GM12801 (cell line): ENCODE results near the gene ITGB8.

Source experiments
- CTCF ChIP-seq: IDR thresholded peaks from one replicate; pipeline ENCODE4 v1.5.1; 2011; ENCODE audit warnings: control low read depth; ENCODE audit not compliant: insufficient read length; ENCODE audit errors: extremely low read depth

The ITGB8 gene

GRCh38 chr7:20454202-20454601 lies 123.5 kb downstream of the ITGB8 start:
- no peak for TF ChIP-seq CTCF

GRCh38 chr7:20456701-20457100 lies 126.0 kb downstream of the ITGB8 start:
- TF ChIP-seq CTCF, result no peak

GRCh38 chr7:20458521-20458920 lies 127.8 kb downstream of the ITGB8 start:
- no peak for TF ChIP-seq CTCF

GRCh38 chr7:20459419-20459818 lies 128.7 kb downstream of the ITGB8 start:
- no peak for TF ChIP-seq CTCF

- no peak for TF ChIP-seq CTCF
Observed at GRCh38 chr7:20464891-20465290, 134.2 kb downstream of the ITGB8 start.
